H1 (cell line): ENCODE data around the gene IQGAP1. TPM values are rescaled to one million over a fixed set of nuclear protein-coding genes. Genes with fewer than 3 reads are reported as not detected.

ENCODE experiments used
- CTCF ChIA-PET: fragments of 300-600 bp; sonication (Branson Sonifier 250); formaldehyde crosslinking; loops from one replicate; lab custom pipeline; 2021; ENCODE audit not compliant: partially characterized antibody; lab: Charles Lee
- POLR2A ChIA-PET: fragments of 300-600 bp; sonication (Branson Sonifier 250); formaldehyde crosslinking; loops from one replicate; lab custom pipeline; 2021; ENCODE audit warnings: inconsistent platforms; ENCODE audit not compliant: partially characterized antibody; lab: Charles Lee
- DNase-seq, 2 experiments: peaks; one replicate each; pipeline versions ENCODE4 v3.0.0 to v3.0.0-alpha.2; 2010 to 2022; ENCODE audit warnings: low spot score in 2 of 2, low read depth in 1 of 2, mixed read lengths in 1 of 2
- FAIRE-seq: peaks from 2 replicates; lab custom pipeline; 2011; peaks lifted over from hg19 to GRCh38; lab: Jason Lieb, UNC
- H2AFZ ChIP-seq: 2 replicates; pipeline ENCODE4 v1.8.1; 2012; ENCODE audit warnings: low read length, inconsistent platforms
- H2AK5ac ChIP-seq: 2 replicates; pipeline ENCODE4 v1.6.1; 2013; ENCODE audit warnings: low read depth, low read length
- H2BK120ac ChIP-seq: replicated peaks from 2 replicates; pipeline ENCODE3; 2013; ENCODE audit warnings: low read depth, low read length, inconsistent platforms
- H2BK12ac ChIP-seq: 2 replicates; pipeline ENCODE4 v1.6.1; 2013; ENCODE audit warnings: low read depth, low read length
- H2BK15ac ChIP-seq: 2 replicates; pipeline ENCODE4 v1.6.1; 2013; ENCODE audit warnings: low read length
- H2BK20ac ChIP-seq: 2 replicates; pipeline ENCODE4 v1.6.1; 2013; ENCODE audit warnings: low read length
- H2BK5ac ChIP-seq: 2 replicates; pipeline ENCODE4 v1.6.1; 2013; ENCODE audit warnings: low read depth, low read length
- H3K14ac ChIP-seq: 2 replicates; pipeline ENCODE4 v1.6.1; 2013; ENCODE audit warnings: inconsistent platforms; ENCODE audit not compliant: insufficient read length
- H3K18ac ChIP-seq: 2 replicates; pipeline ENCODE4 v1.6.1; 2013; ENCODE audit warnings: low read length; ENCODE audit errors: extremely low read depth
- H3K23ac ChIP-seq: 2 replicates; pipeline ENCODE4 v1.6.1; 2013; ENCODE audit warnings: inconsistent platforms; ENCODE audit not compliant: insufficient read length
- H3K23me2 ChIP-seq: 2 replicates; pipeline ENCODE4 v1.6.1; 2013; ENCODE audit warnings: low read depth, low read length
- H3K27ac ChIP-seq: 2 replicates; pipeline ENCODE4 v1.6.1; 2011; ENCODE audit warnings: low read depth, low read length, inconsistent platforms
- H3K27me3 ChIP-seq, 4 experiments: replicated peaks in 1 of 4; 1 replicate in 1 of 4; 2 replicates in 3 of 4; pipeline versions ENCODE4 v1.6.1 to v1.8.1; 2011 to 2013; ENCODE audit warnings: low read length in 3 of 4, mild to moderate bottlenecking in 3 of 4, inconsistent platforms in 2 of 4, mixed read lengths in 2 of 4, moderate library complexity in 1 of 4; ENCODE audit not compliant: control insufficient read depth in 3 of 4, insufficient read depth in 3 of 4; ENCODE audit errors: extremely low read depth in 1 of 4
- H3K36me3 ChIP-seq, 4 experiments: 2 replicates each; pipeline versions ENCODE4 v1.6.1 to v1.8.1; 2011 to 2013; ENCODE audit warnings: mild to moderate bottlenecking in 4 of 4, low read length in 3 of 4, moderate library complexity in 2 of 4, control low read depth in 1 of 4, inconsistent platforms in 1 of 4; ENCODE audit not compliant: insufficient read depth in 4 of 4, control insufficient read depth in 2 of 4
- H3K4ac ChIP-seq: replicated peaks from 2 replicates; pipeline ENCODE3; 2013; ENCODE audit warnings: low read length, low read depth, mixed read lengths, inconsistent platforms; ENCODE audit not compliant: insufficient read length
- H3K4me1 ChIP-seq, 4 experiments: replicated peaks in 1 of 4; 1 replicate in 1 of 4; 2 replicates in 3 of 4; pipeline versions ENCODE4 v1.6.1 to v1.8.1; 2011 to 2013; ENCODE audit warnings: low read length in 3 of 4, inconsistent platforms in 2 of 4, mixed read lengths in 1 of 4; ENCODE audit not compliant: insufficient read depth in 4 of 4, control insufficient read depth in 3 of 4
- H3K4me2 ChIP-seq, 2 experiments: 2 replicates each; pipeline versions ENCODE4 v1.6.1 to v1.8.1; 2011 to 2013; ENCODE audit warnings: low read depth in 2 of 2, low read length in 2 of 2, control low read depth in 1 of 2, inconsistent platforms in 1 of 2, mild to moderate bottlenecking in 1 of 2; ENCODE audit not compliant: insufficient read depth in 1 of 2
- H3K4me3 ChIP-seq, 4 experiments: fragments of 200-600, 300-600 bp in 1 of 4; sonication (generic), shearing (Covaris generic), sonication (Bioruptor Twin) in 1 of 4; 2 replicates each; pipeline versions ENCODE4 v1.5.1 to v1.8.1; 2011 to 2016; ENCODE audit warnings: low read length in 4 of 4, low read depth in 3 of 4, control low read depth in 2 of 4, inconsistent platforms in 2 of 4, mild to moderate bottlenecking in 2 of 4, mixed read lengths in 1 of 4, moderate library complexity in 1 of 4; ENCODE audit not compliant: insufficient read depth in 2 of 4; ENCODE audit errors: extremely low read depth in 1 of 4
- H3K56ac ChIP-seq: replicated peaks from 2 replicates; pipeline ENCODE3; 2013; ENCODE audit warnings: low read depth, mild to moderate bottlenecking, mixed read lengths, low read length, inconsistent platforms; ENCODE audit not compliant: insufficient read length
- H3K79me1 ChIP-seq: 2 replicates; pipeline ENCODE4 v1.6.1; 2013; ENCODE audit warnings: low read depth, low read length, control low read depth
- H3K79me2 ChIP-seq, 2 experiments: 2 replicates each; pipeline versions ENCODE4 v1.6.1 to v1.8.1; 2012 to 2013; ENCODE audit warnings: low read length in 2 of 2, mild to moderate bottlenecking in 2 of 2, inconsistent platforms in 1 of 2; ENCODE audit not compliant: insufficient read depth in 2 of 2, control insufficient read depth in 1 of 2
- H3K9ac ChIP-seq, 4 experiments: replicated peaks in 1 of 4; 1 replicate in 1 of 4; 2 replicates in 3 of 4; pipeline versions ENCODE4 v1.6.1 to v1.8.1; 2011 to 2013; ENCODE audit warnings: low read depth in 3 of 4, low read length in 3 of 4, control low read depth in 2 of 4, mild to moderate bottlenecking in 2 of 4, moderate library complexity in 2 of 4, inconsistent platforms in 1 of 4; ENCODE audit errors: extremely low read depth in 1 of 4
- H3K9me3 ChIP-seq, 2 experiments: 2 replicates each; pipeline versions ENCODE4 v1.6.1 to v1.8.1; 2012 to 2013; ENCODE audit warnings: mild to moderate bottlenecking in 2 of 2, moderate library complexity in 2 of 2, control low read depth in 1 of 2, inconsistent platforms in 1 of 2, low read depth in 1 of 2, low read length in 1 of 2, mixed read lengths in 1 of 2; ENCODE audit not compliant: insufficient read depth in 2 of 2
- H4K20me1 ChIP-seq, 2 experiments: replicated peaks in 1 of 2; 2 replicates each; pipeline versions ENCODE3 to v1.8.1; 2011 to 2013; ENCODE audit warnings: inconsistent platforms in 2 of 2, low read length in 2 of 2, mild to moderate bottlenecking in 1 of 2; ENCODE audit not compliant: insufficient read depth in 2 of 2, control insufficient read depth in 1 of 2
- H4K5ac ChIP-seq: 2 replicates; pipeline ENCODE4 v1.6.1; 2013; ENCODE audit warnings: low read length, low read depth, mixed read lengths, inconsistent platforms; ENCODE audit not compliant: insufficient read length
- H4K8ac ChIP-seq: 2 replicates; pipeline ENCODE4 v1.8.0; 2013; ENCODE audit warnings: mild to moderate bottlenecking, moderate library complexity, low read length, inconsistent platforms; ENCODE audit not compliant: insufficient read depth; ENCODE audit errors: extremely low read depth
- H4K91ac ChIP-seq: replicated peaks from 2 replicates; pipeline ENCODE3; 2013; ENCODE audit warnings: low read length, mixed read lengths, inconsistent platforms; ENCODE audit not compliant: insufficient read length
- CBX8 ChIP-seq: fragments of 300-800, 300-1000 bp; sonication (generic); IDR thresholded peaks from 2 replicates; pipeline ENCODE4 v1.7.1; 2016; ENCODE audit warnings: low read depth, low read length, borderline replicate concordance
- CHD1 ChIP-seq: IDR thresholded peaks from 2 replicates; pipeline ENCODE4 v1.6.1; 2012; ENCODE audit warnings: low read depth, low read length, improper control_type of control experiment
- RFX5 ChIP-seq: IDR thresholded peaks from 2 replicates; pipeline ENCODE4 v1.6.1; 2011; ENCODE audit warnings: low read depth, low read length, improper control_type of control experiment, borderline replicate concordance
- TAF1 ChIP-seq: IDR thresholded peaks from 2 replicates; pipeline ENCODE4 v1.6.1; 2011; ENCODE audit warnings: mild to moderate bottlenecking, low read depth, low read length
- WGBS, 2 experiments: shearing (Covaris generic) in 1 of 2; methylation state at CpG; one replicate each; pipeline versions ENCODE4 v1.1.6 to v1.1.7; 2013 to 2015; ENCODE audit warnings: low lambda C conversion rate in 2 of 2, mixed read lengths in 2 of 2, inconsistent platforms in 1 of 2, low coverage in 1 of 2, missing lambda C conversion rate in 1 of 2; ENCODE audit not compliant: insufficient replicate concordance in 2 of 2, insufficient coverage in 1 of 2, insufficient read length in 1 of 2; ENCODE audit errors: extremely low coverage in 1 of 2, missing lambda C conversion rate in 1 of 2; 5-methylcytosine and 5-hydroxymethylcytosine counted together
- polyA plus RNA-seq, 7 experiments: library from polyadenylated mRNA; depleted of rRNA in 3 of 7; stranded (reverse) in 5 of 7; unstranded in 2 of 7; fragments of >200 nt in 5 of 7; fragments of 200-250 nt in 2 of 7; gene quantifications; 1 replicate in 5 of 7; 2 replicates in 1 of 7; 4 replicates in 1 of 7; pipeline versions ENCODE4 v1.2.1 to v1.2.3, GENCODE V29; 2011 to 2013; ENCODE audit warnings: missing spikeins in 2 of 7, mixed read lengths in 2 of 7
- total RNA-seq: library from RNA; stranded (reverse); fragmentation: NEBNext Ultra II Directional; extraction: Animal tissue kit (Norgen Biotek cat#: 25700); gene quantifications from 2 replicates; pipeline ENCODE4 v1.2.1, GENCODE V29; 2021

IQGAP1 gene
- total and polyA plus RNA-seq, 2 of the 8 experiments (the other 6 are each of a cell fraction or from before 2014, with no cell fraction given) = 56.0 to 138 TPM

DNA sequence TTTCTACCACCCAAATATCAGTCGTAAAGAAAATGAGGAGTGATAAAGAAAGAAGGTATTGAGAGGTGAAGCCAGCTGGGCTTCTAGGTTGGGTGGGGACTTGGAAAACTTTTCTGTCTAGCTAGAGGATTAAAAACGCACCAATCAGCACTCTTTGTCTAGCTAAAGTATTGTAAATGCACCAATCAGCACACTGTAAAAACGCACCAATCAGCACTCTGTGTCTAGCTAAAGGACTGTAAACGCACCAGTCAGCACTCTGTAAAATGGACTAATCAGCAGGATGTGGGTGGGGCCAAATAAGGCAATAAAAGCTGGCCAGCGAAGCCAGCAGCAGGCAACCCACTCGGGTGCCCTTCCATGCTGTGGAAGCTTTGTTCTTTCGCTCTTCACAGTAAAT is 13.0 kb upstream of the IQGAP1 start:
- FAIRE-seq = no peak

More for the DNA sequence above, 13.0 kb upstream of the IQGAP1 start:
- H4K91ac ChIP-seq = no peak overlapping the region
- DNase-seq = no peak
- no peaks in the 10 kb centered on the region for H3K23me2 ChIP-seq
- H3K4me3 ChIP-seq = no peak overlapping the region
- TF ChIP-seq CHD1 = no peak
- no peak for TF ChIP-seq CBX8
- TF ChIP-seq TAF1 = no peak
- TF ChIP-seq RFX5 = no peak
- TF ChIP-seq, all 59 proteins: peak for 0
- ChIA-PET CTCF (interaction anchor here (0.7 to 3.3 kb wide), 7 partner anchors 11 to 107 kb away, joined by 3 to 16 read pairs (median 4); no protein-coding TSS in a partner anchor), POLR2A (interaction anchor here (1.2 to 2.7 kb wide), 2 partner anchors 11 to 13 kb away, joined by 6 to 8 read pairs; partner anchors contain the start of gene IQGAP1)
- Histone ChIP-seq H3K23ac (no peak overlapping the region), H3K79me1 (no peaks in the 10 kb centered on the region), H3K36me3 (no peaks in the 10 kb centered on the region), H3K56ac (no peak overlapping the region), H2BK120ac (no peak overlapping the region), H4K8ac (no peak overlapping the region), H2BK20ac (no peak overlapping the region), H2AFZ (no peak overlapping the region), H3K4ac (no peak overlapping the region), H3K27ac (no peak overlapping the region), H3K4me2 (no peak overlapping the region), H3K18ac (no peak overlapping the region), H2BK12ac (no peak overlapping the region), H3K9me3 (peaks cover 6% of the 10 kb centered on the region in 2 experiments; a peak in 3 of 4 replicates), H3K4me1 (no peaks in the 10 kb centered on the region), H3K9ac (no peak overlapping the region), H4K20me1 (no peaks in the 10 kb centered on the region), H3K14ac (no peak overlapping the region), H3K79me2 (no peaks in the 10 kb centered on the region), H3K27me3 (no peaks in the 10 kb centered on the region), H2AK5ac (no peak overlapping the region), H2BK5ac (no peak overlapping the region), H4K5ac (no peak overlapping the region), H2BK15ac (no peak overlapping the region)
- 90% methylated on average over 7 of the region's 7 CpGs; no CpG with 5 or more reads in 1 of the 2 experiments for WGBS, 2 experiments
